ENCODE results near the gene BRWD1. TPM values are rescaled to one million over a fixed set of nuclear protein-coding genes. Genes with fewer than 3 reads are reported as not detected.

Gene BRWD1
- polyA plus RNA-seq, 1 donor from 2014 or later: 246 TPM

- Histone ChIP-seq H3K79me2 (replicated peaks; ENCODE audit: insufficient read depth, low read length) (no peaks in the 10 kb centered on the region), H3K27ac (ENCODE audit: low read length) (no peak overlapping the region), H3K27me3 (ENCODE audit: insufficient read depth, low read depth, low read length) (no peaks in the 10 kb centered on the region), H3K4me3 (ENCODE audit: low read length) (no peak overlapping the region), H4K20me1 (ENCODE audit: insufficient read depth) (no peaks in the 10 kb centered on the region), H3K9me2 (ENCODE audit: insufficient read depth, low read length) (no peaks in the 10 kb centered on the region), H2AFZ (ENCODE audit: low read depth, low read length) (no peak overlapping the region), H3K4me2 (ENCODE audit: low read length) (no peak overlapping the region), H3K9ac (ENCODE audit: low read length) (no peak overlapping the region), H3K36me3 (ENCODE audit: insufficient read depth, low read length) (no peaks in the 10 kb centered on the region), H3F3A (ENCODE audit: insufficient read depth, low read length, poor library complexity, severe bottlenecking) (no peaks in the 10 kb centered on the region), H3K9me3 (ENCODE audit: low read length) (no peaks in the 10 kb centered on the region)
- no peak for TF ChIP-seq MXI1 (conservative IDR thresholded peaks at IDR 0.05; ENCODE audit: poor library complexity, severe bottlenecking)
- TF ChIP-seq RAD21 (conservative IDR thresholded peaks at IDR 0.05): no peak
Measured at GRCh38 chr21:39181205-39181818, 132.1 kb downstream of the BRWD1 start.

- Histone ChIP-seq H3K9ac (ENCODE audit: low read length) (no peak overlapping the region), H3K4me2 (ENCODE audit: low read length) (no peak overlapping the region), H3K79me2 (replicated peaks; ENCODE audit: insufficient read depth, low read length) (no peaks in the 10 kb centered on the region), H3K27me3 (ENCODE audit: insufficient read depth, low read depth, low read length) (no peaks in the 10 kb centered on the region), H2AFZ (ENCODE audit: low read depth, low read length) (no peak overlapping the region), H3K27ac (ENCODE audit: low read length) (no peak overlapping the region), H3K36me3 (ENCODE audit: insufficient read depth, low read length) (no peaks in the 10 kb centered on the region), H3F3A (ENCODE audit: insufficient read depth, low read length, poor library complexity, severe bottlenecking) (no peaks in the 10 kb centered on the region), H3K9me3 (ENCODE audit: low read length) (no peaks in the 10 kb centered on the region), H3K9me2 (ENCODE audit: insufficient read depth, low read length) (no peaks in the 10 kb centered on the region), H3K4me3 (ENCODE audit: low read length) (no peak overlapping the region), H4K20me1 (ENCODE audit: insufficient read depth) (no peaks in the 10 kb centered on the region)
- TF ChIP-seq EP300 (conservative IDR thresholded peaks at IDR 0.05; ENCODE audit: poor library complexity, severe bottlenecking) (no peak), TAF1 (IDR thresholded peaks at IDR 0.05; ENCODE audit: low read depth) (no peak), CTCF (IDR thresholded peaks at IDR 0.05; ENCODE audit: poor library complexity, severe bottlenecking) (no peak), POLR2AphosphoS5 (IDR thresholded peaks at IDR 0.05) (no peak), EZH2 (IDR thresholded peaks at IDR 0.05; ENCODE audit: borderline replicate concordance, insufficient read depth, low read length, poor library complexity, severe bottlenecking) (no peak), REST (IDR thresholded peaks at IDR 0.05; ENCODE audit: borderline replicate concordance) (no peak), MXI1 (conservative IDR thresholded peaks at IDR 0.05; ENCODE audit: poor library complexity, severe bottlenecking) (no peak), SMC3 (conservative IDR thresholded peaks at IDR 0.05; ENCODE audit: poor library complexity) (no peak), RAD21 (conservative IDR thresholded peaks at IDR 0.05) (no peak)
Measured at GRCh38 chr21:39180429-39181019, 132.9 kb downstream of the BRWD1 start.

All from neural cell (in vitro differentiated cells).